MM.1S (cell line): ENCODE data around the gene GLS2.
"Not testable (repeated sequence)": the region's sequence is repeated elsewhere in the genome, so short reads cannot be mapped to it uniquely, and the experiment has no call there.

Experiments
- DNase-seq: peaks from one replicate; pipeline ENCODE4 v3.0.0-alpha.2; 2015
- H2AFZ ChIP-seq: fragments of 300-600 bp; sonication (generic); 2 replicates; pipeline ENCODE4 v1.6.0; 2016; ENCODE audit warnings: antibody characterized with exemption, low read length
- H3F3A ChIP-seq: fragments of 300-600 bp; sonication (generic); 2 replicates; pipeline ENCODE4 v1.6.1; 2016; ENCODE audit warnings: mild to moderate bottlenecking, antibody characterized with exemption, low read length, moderate library complexity, mixed read lengths; ENCODE audit not compliant: insufficient read depth
- H3K27ac ChIP-seq: fragments of 300-600 bp; sonication (generic); 2 replicates; pipeline ENCODE4 v1.5.1; 2016; ENCODE audit warnings: mild to moderate bottlenecking, low read length
- H3K27me3 ChIP-seq: fragments of 300-600 bp; sonication (generic); replicated peaks from 2 replicates; pipeline ENCODE4 v1.6.0; 2016; ENCODE audit warnings: low read length; ENCODE audit not compliant: insufficient read depth
- H3K36me3 ChIP-seq: fragments of 300-600 bp; sonication (generic); replicated peaks from 2 replicates; pipeline ENCODE4 v1.6.1; 2016; ENCODE audit warnings: mild to moderate bottlenecking, low read length, mixed read lengths; ENCODE audit not compliant: insufficient read depth
- H3K4me1 ChIP-seq: fragments of 300-600 bp; sonication (generic); 2 replicates; pipeline ENCODE4 v1.6.1; 2016; ENCODE audit warnings: low read length, mixed read lengths
- H3K4me2 ChIP-seq: fragments of 300-600 bp; sonication (generic); 2 replicates; pipeline ENCODE4 v1.6.0; 2016; ENCODE audit warnings: low read depth, low read length
- H3K4me3 ChIP-seq: fragments of 300-600 bp; sonication (generic); 2 replicates; pipeline ENCODE4 v1.5.1; 2016; ENCODE audit warnings: low read length, mixed read lengths
- H3K79me2 ChIP-seq: fragments of 300-600 bp; sonication (generic); 2 replicates; pipeline ENCODE4 v1.6.1; 2016; ENCODE audit warnings: mixed run types, low read length, mixed read lengths
- H3K9ac ChIP-seq: fragments of 300-600 bp; sonication (generic); 2 replicates; pipeline ENCODE4 v1.6.1; 2016; ENCODE audit warnings: low read length, mixed read lengths
- H3K9me2 ChIP-seq: fragments of 300-600 bp; sonication (generic); replicated peaks from 2 replicates; pipeline ENCODE4 v1.6.1; 2016; ENCODE audit warnings: mild to moderate bottlenecking, low read length, mixed read lengths; ENCODE audit not compliant: insufficient read depth
- H3K9me3 ChIP-seq: fragments of 300-600 bp; sonication (generic); replicated peaks from 2 replicates; pipeline ENCODE4 v1.6.1; 2016; ENCODE audit warnings: mild to moderate bottlenecking, low read length, mixed read lengths; ENCODE audit not compliant: insufficient read depth
- H4K20me1 ChIP-seq: fragments of 300-600 bp; sonication (generic); 2 replicates; pipeline ENCODE4 v1.6.1; 2016; ENCODE audit warnings: mild to moderate bottlenecking, low read length, moderate library complexity, mixed read lengths; ENCODE audit not compliant: insufficient read depth
- TF ChIP-seq, protein P1 (sequence below): fragments of 300-600 bp; sonication (generic); IDR thresholded peaks from 2 replicates; pipeline ENCODE4 v1.5.1; 2016; ENCODE audit warnings: antibody characterized with exemption, low read length, mixed read lengths

GLS2 gene

GRCh38 chr12:56498126-56498902 is 10.4 kb upstream of the GLS2 start:
- H3K4me1 ChIP-seq, H3K36me3 ChIP-seq, DNase-seq, H3K27ac ChIP-seq, H3K79me2 ChIP-seq, H3K9ac ChIP-seq, H2AFZ ChIP-seq, H3K27me3 ChIP-seq, H3K9me2 ChIP-seq, H3K4me2 ChIP-seq, H3K4me3 ChIP-seq, H4K20me1 ChIP-seq, H3F3A ChIP-seq, H3K9me3 ChIP-seq: not testable (repeated sequence)

DNA sequence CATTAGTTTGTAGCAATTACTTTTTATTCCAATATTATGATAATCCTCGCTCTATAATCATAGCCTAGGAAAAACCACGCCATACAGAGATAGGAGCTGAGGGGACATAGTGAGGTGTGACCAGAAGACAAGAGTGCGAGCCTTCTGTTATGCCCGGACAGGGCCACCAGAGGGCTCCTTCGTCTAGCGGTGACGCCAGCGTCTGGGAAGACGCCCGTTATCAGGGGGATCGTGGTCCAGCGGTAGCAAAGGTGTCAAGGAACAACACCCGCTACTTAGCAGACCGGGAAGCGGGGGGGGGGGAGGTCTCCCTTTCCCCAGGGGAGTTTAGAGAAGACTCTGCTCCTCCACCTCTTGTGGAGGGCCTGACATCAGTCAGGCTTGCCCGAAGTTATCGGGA is 8.7 kb upstream of the GLS2 start:
- H4K20me1 ChIP-seq, H3K27ac ChIP-seq, H2AFZ ChIP-seq, H3K4me1 ChIP-seq, H3K36me3 ChIP-seq, H3K9ac ChIP-seq, H3K9me2 ChIP-seq, H3K4me3 ChIP-seq, H3K4me2 ChIP-seq, H3K27me3 ChIP-seq, H3K79me2 ChIP-seq, H3F3A ChIP-seq, H3K9me3 ChIP-seq: not testable (repeated sequence)
- DNase-seq = peak; percentile 29
- TF ChIP-seq, protein P1, sequence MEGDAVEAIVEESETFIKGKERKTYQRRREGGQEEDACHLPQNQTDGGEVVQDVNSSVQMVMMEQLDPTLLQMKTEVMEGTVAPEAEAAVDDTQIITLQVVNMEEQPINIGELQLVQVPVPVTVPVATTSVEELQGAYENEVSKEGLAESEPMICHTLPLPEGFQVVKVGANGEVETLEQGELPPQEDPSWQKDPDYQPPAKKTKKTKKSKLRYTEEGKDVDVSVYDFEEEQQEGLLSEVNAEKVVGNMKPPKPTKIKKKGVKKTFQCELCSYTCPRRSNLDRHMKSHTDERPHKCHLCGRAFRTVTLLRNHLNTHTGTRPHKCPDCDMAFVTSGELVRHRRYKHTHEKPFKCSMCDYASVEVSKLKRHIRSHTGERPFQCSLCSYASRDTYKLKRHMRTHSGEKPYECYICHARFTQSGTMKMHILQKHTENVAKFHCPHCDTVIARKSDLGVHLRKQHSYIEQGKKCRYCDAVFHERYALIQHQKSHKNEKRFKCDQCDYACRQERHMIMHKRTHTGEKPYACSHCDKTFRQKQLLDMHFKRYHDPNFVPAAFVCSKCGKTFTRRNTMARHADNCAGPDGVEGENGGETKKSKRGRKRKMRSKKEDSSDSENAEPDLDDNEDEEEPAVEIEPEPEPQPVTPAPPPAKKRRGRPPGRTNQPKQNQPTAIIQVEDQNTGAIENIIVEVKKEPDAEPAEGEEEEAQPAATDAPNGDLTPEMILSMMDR = peak; percentile 21; the same call in 1 of the 2 replicates

DNA sequence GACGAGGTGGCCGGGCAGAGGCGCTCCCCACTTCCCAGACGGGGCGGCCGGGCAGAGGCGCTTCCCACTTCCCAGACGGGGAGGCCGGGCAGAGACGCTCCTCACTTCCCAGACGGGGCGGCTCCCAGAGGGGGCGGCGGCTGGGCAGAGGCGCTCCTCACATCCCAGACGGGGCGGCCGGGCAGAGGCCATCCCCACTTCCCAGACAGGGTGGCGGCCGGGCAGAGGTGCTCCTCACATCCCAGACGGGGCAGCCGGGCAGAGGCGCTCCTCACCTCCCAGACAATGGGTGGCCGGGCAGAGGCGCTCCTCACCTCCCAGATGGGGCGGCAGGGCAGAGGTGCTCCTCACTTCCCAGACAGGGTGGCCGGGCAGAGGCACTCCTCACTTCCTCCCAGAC is 6.5 kb upstream of the GLS2 start:
- not testable (repeated sequence) for H3K79me2 ChIP-seq

GRCh38 chr12:56494106-56494415 is 6.1 kb upstream of the GLS2 start:
- H3K4me2 ChIP-seq, H3K4me1 ChIP-seq, H3K9me3 ChIP-seq, DNase-seq, H3K9me2 ChIP-seq, H3K27me3 ChIP-seq, H3K4me3 ChIP-seq, H3F3A ChIP-seq, H3K36me3 ChIP-seq, H3K27ac ChIP-seq, H3K79me2 ChIP-seq, H2AFZ ChIP-seq, H4K20me1 ChIP-seq, H3K9ac ChIP-seq: not testable (repeated sequence)

More for the DNA sequence above, 6.5 kb upstream of the GLS2 start:
- H4K20me1 ChIP-seq, H2AFZ ChIP-seq, H3F3A ChIP-seq, H3K4me1 ChIP-seq, H3K4me3 ChIP-seq, H3K27me3 ChIP-seq, H3K9ac ChIP-seq, DNase-seq, H3K36me3 ChIP-seq, H3K9me2 ChIP-seq, H3K27ac ChIP-seq, H3K9me3 ChIP-seq, H3K4me2 ChIP-seq: not testable (repeated sequence)

DNA sequence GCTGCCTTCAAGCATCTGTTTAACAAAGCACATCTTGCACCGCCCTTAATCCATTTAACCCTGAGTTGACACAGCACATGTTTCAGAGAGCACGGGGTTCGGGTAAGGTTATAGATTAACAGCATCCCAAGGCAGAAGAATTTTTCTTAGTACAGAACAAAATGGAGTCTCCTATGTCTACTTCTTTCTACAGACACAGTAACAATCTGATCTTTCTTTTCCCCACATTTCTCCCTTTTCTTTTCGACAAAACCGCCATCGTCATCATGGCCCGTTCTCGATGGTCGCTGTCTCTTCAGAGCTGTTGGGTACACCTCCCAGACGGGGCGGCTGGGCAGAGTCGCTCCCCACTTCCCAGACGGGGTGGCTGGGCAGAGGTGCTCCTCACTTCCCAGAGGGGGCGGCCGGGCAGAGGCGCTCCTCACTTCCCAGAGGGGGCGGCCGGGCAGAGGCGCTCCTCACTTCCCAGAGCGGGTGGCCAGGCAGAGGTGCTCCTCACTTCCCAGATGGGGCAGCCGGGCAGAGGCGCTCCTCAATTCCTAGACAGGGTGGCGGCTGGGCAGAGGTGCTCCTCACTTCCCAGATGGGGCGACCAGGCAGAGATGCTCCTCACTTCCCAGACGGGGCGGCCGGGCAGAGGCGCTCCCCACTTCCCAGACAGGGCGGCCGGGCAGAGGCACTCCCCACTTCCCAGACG is 5.6 kb upstream of the GLS2 start:
- H3K4me3 ChIP-seq, H3K79me2 ChIP-seq, H2AFZ ChIP-seq, H3K9ac ChIP-seq, H3K27ac ChIP-seq, H4K20me1 ChIP-seq, H3K4me1 ChIP-seq, H3K4me2 ChIP-seq, H3K36me3 ChIP-seq, H3K27me3 ChIP-seq, H3K9me2 ChIP-seq, H3K9me3 ChIP-seq, H3F3A ChIP-seq, DNase-seq: not testable (repeated sequence)
